Ureter (tissue), 1 donor: ENCODE results near the gene ZNF629. TPM values are rescaled to one million over a fixed set of nuclear protein-coding genes. Genes with fewer than 3 reads are reported as not detected.

ENCODE experiments used
- DNase-seq: peaks from one replicate; pipeline ENCODE4 v3.0.0-alpha.2; 2020; ENCODE audit warnings: low spot score
- total RNA-seq: library from RNA; stranded (reverse); gene quantifications from one replicate; pipeline ENCODE4 v1.2.4, GENCODE V29; 2023
- donor health status: DM: yes; HTN: yes; CAD: no.

Gene ZNF629
- total RNA-seq, 1 donor from 2014 or later, result 21.6 TPM

- no peak for DNase-seq
These were observed 19.1 kb downstream of the ZNF629 start for GRCh38 chr16:30767767-30768465.

- no peak for DNase-seq
These were observed 20.1 kb downstream of the ZNF629 start for GRCh38 chr16:30766933-30767284.

- DNase-seq, result no peak
These were observed 20.6 kb downstream of the ZNF629 start for GRCh38 chr16:30766206-30766932.

- DNase-seq, result no peak
These were observed 22.1 kb downstream of the ZNF629 start for GRCh38 chr16:30764816-30765465.

- DNase-seq, result no peak
These were observed 22.9 kb downstream of the ZNF629 start for GRCh38 chr16:30764086-30764485.

GRCh38 chr16:30762991-30763725 is 23.8 kb downstream of the ZNF629 start:
- no peak for DNase-seq

GRCh38 chr16:30761928-30762902 is 24.8 kb downstream of the ZNF629 start, which contains the start of the genes CFAP119 and RNF40:
CFAP119 (minus strand) TSS chr16:30762062; CDS start chr16:30761748, 314 bp downstream.
RNF40 (plus strand) TSS chr16:30762322; CDS start chr16:30762546, 224 bp downstream.
- DNase-seq, result peak; percentile 98

GRCh38 chr16:30761427-30761927 is 25.5 kb downstream of the ZNF629 start:
- no peak for DNase-seq

- DNase-seq, result no peak
These were observed 26.2 kb downstream of the ZNF629 start for GRCh38 chr16:30760577-30761426.

GRCh38 chr16:30760001-30760559 is 26.9 kb downstream of the ZNF629 start:
- no peak for DNase-seq

- no peak for DNase-seq
These were observed 28.0 kb downstream of the ZNF629 start for GRCh38 chr16:30758988-30759491.

- no peak for DNase-seq
These were observed 29.7 kb downstream of the ZNF629 start for GRCh38 chr16:30757316-30757715.

- no peak for DNase-seq
These were observed 30.3 kb downstream of the ZNF629 start for GRCh38 chr16:30756781-30757100.

- DNase-seq, result no peak
These were observed 30.8 kb downstream of the ZNF629 start for GRCh38 chr16:30755955-30756780.

GRCh38 chr16:30753596-30753995 is 33.4 kb downstream of the ZNF629 start:
- no peak for DNase-seq

GRCh38 chr16:30750876-30751465 is 36.0 kb downstream of the ZNF629 start:
- no peak for DNase-seq

GRCh38 chr16:30750201-30750600 is 36.8 kb downstream of the ZNF629 start:
- no peak for DNase-seq
